Lower leg skin (tissue), 4 donors: ENCODE results near the gene TWIST1. TPM values are rescaled to one million over a fixed set of nuclear protein-coding genes. Genes with fewer than 3 reads are reported as not detected.

Source experiments
- total RNA-seq, 4 donors: library from RNA; depleted of rRNA; stranded (reverse); fragments of >200 nt; gene quantifications; one replicate each; pipeline ENCODE4 v1.1.0, GENCODE V29; 2016

Gene TWIST1
- total RNA-seq, 4 donors from 2014 or later: 10.6 to 26.4 (median 19.7) TPM

Other genes with a start within 250 kb of the TWIST1 start
- gene FERD3L, start 27.8 kb upstream of the TWIST1 start, total RNA-seq: not detected